ENCODE measurements around the gene HIPK2. TPM values are rescaled to one million over a fixed set of nuclear protein-coding genes. Genes with fewer than 3 reads are reported as not detected.

The HIPK2 gene
- total and polyA plus RNA-seq, 2 of the 4 experiments (the other 2 are of a cell fraction), result 22.0 to 27.1 TPM

- Histone ChIP-seq H3K4me2 (ENCODE audit: low read depth, low read length) (no peak overlapping the region), H3K9ac (ENCODE audit: low read depth, low read length) (no peak overlapping the region), H2BK5ac (ENCODE audit: low read depth, low read length, poor library complexity, severe bottlenecking) (no peak overlapping the region), H3K27ac (ENCODE audit: insufficient read depth, low read length) (no peak overlapping the region), H2AK9ac (replicated peaks; ENCODE audit: low read depth, low read length, poor library complexity) (no peak overlapping the region), H4K8ac (ENCODE audit: low read depth in 2 of 2, low read length in 2 of 2) (no peak overlapping the region), H2BK20ac (ENCODE audit: low read depth, low read length) (no peak overlapping the region), H4K5ac (ENCODE audit: low read depth, low read length) (0 out of 2 replicates have a peak overlapping the region, but pooled peaks have one; percentile 8), H3K56ac (ENCODE audit: extremely low read depth, insufficient read depth, low read length) (no peak overlapping the region), H3K9me3 (ENCODE audit: control insufficient read depth, insufficient read depth, low read length) (no peaks in the 10 kb centered on the region), H3K9me1 (ENCODE audit: insufficient read depth, low read length) (peaks cover 41% of the 10 kb centered on the region), H3K4me3 (ENCODE audit: insufficient read depth, low read depth, low read length) (no peak overlapping the region), H4K20me1 (ENCODE audit: insufficient read depth, low read length) (peaks cover 91% of the 10 kb centered on the region), H3K36me3 (ENCODE audit: control insufficient read depth, insufficient read depth, low read length) (peaks cover 59% of the 10 kb centered on the region), H2BK15ac (ENCODE audit: low read depth, low read length) (0 out of 3 replicates have a peak overlapping the region, but pooled peaks have one; percentile 14), H2AFZ (replicated peaks; ENCODE audit: low read length, poor library complexity) (no peak overlapping the region), H3K18ac (ENCODE audit: low read depth, low read length) (no peak overlapping the region), H3K14ac (replicated peaks; ENCODE audit: low read depth, low read length) (no peak overlapping the region), H3K79me1 (ENCODE audit: low read depth in 1 of 2, low read length in 2 of 2) (peaks cover 69 to 95% of the 10 kb centered on the region in 2 experiments), H3K23ac (ENCODE audit: low read depth, low read length) (no peak overlapping the region), H2BK120ac (ENCODE audit: low read depth, low read length) (no peak overlapping the region), H4K91ac (ENCODE audit: insufficient read depth, low read depth, low read length) (no peak overlapping the region), H3K4me1 (ENCODE audit: control insufficient read depth, insufficient read depth, low read length) (peaks cover 30% of the 10 kb centered on the region), H3K27me3 (ENCODE audit: control insufficient read depth, insufficient read depth, low read length) (no peaks in the 10 kb centered on the region), H3K4ac (ENCODE audit: low read depth, low read length) (0 out of 2 replicates have a peak overlapping the region, but pooled peaks have one; percentile 13), H2AK5ac (ENCODE audit: low read depth, low read length) (peak overlapping the region; percentile 40; the same call in 1 of the 2 replicates)
- DNase-seq, result no peak
- intact Hi-C loops (cut with micrococcal nuclease), result no loop called here
- dilution Hi-C loops (cut with HindIII; ENCODE audit: low sequenced_read_pairs, unreplicated experiment), result no loop called here
- WGBS, 2 experiments (ENCODE audit: extremely low coverage in 2 of 2, insufficient read length in 1 of 2), result 89% methylated on average over 4 of the region's 14 CpGs; no CpG with 5 or more reads in 1 of the 2 experiments
- CTCF ChIA-PET, result interaction anchor here (0.6 kb wide), 1 partner anchor 316 kb away, joined by 5 read pairs; no protein-coding TSS in a partner anchor
- in situ Hi-C loops (cut with MboI; ENCODE audit: low sequenced_read_pairs), result no loop called here
- POLR2A ChIA-PET (ENCODE audit: unreplicated experiment), result no interaction called here
- BruUV-seq (replicated peaks), result no TSS peak
- ATAC-seq (ENCODE audit: low read depth), result no peak
- TF ChIP-seq CTCF (conservative IDR thresholded peaks at IDR 0.05; ENCODE audit: low read depth, low read length) (no peak), MAFK (IDR thresholded peaks at IDR 0.05; ENCODE audit: low read depth, low read length) (no peak), ELK1 (IDR thresholded peaks at IDR 0.05; ENCODE audit: borderline replicate concordance, low read depth, low read length) (no peak), RFX5 (IDR thresholded peaks at IDR 0.05; ENCODE audit: low read depth, low read length) (no peak), NFE2L2 (IDR thresholded peaks at IDR 0.05; ENCODE audit: low read depth, low read length) (no peak)
Measured at GRCh38 chr7:139695051-139695450, 82.7 kb downstream of the HIPK2 start.

Data from IMR-90 (cell line).